ENCODE results near the gene ADAMTS14.

The ADAMTS14 gene

GRCh38 chr10:70694418-70695141, 22.3 kb downstream of the ADAMTS14 start:
- DNase-seq: no peak

- no peak for DNase-seq
These were observed 23.1 kb downstream of the ADAMTS14 start for GRCh38 chr10:70695241-70696030.

GRCh38 chr10:70698211-70698610, 25.9 kb downstream of the ADAMTS14 start:
- DNase-seq: no peak

GRCh38 chr10:70699063-70699658, 26.9 kb downstream of the ADAMTS14 start:
- DNase-seq: no peak

GRCh38 chr10:70699659-70700174, 27.4 kb downstream of the ADAMTS14 start:
- no peak for DNase-seq

- no peak for DNase-seq
These were observed 30.0 kb downstream of the ADAMTS14 start for GRCh38 chr10:70702190-70702763.

GRCh38 chr10:70704211-70704610, 31.9 kb downstream of the ADAMTS14 start:
- no peak for DNase-seq

GRCh38 chr10:70705121-70705861, 33.0 kb downstream of the ADAMTS14 start:
- no peak for DNase-seq

- no peak for DNase-seq
These were observed 38.9 kb downstream of the ADAMTS14 start for GRCh38 chr10:70711177-70711576.

GRCh38 chr10:70711911-70712310, 39.6 kb downstream of the ADAMTS14 start:
- DNase-seq: no peak

GRCh38 chr10:70714245-70714644, 41.9 kb downstream of the ADAMTS14 start:
- no peak for DNase-seq

- DNase-seq: no peak
These were observed 42.6 kb downstream of the ADAMTS14 start for GRCh38 chr10:70714951-70715350.

- no peak for DNase-seq
These were observed 43.8 kb downstream of the ADAMTS14 start for GRCh38 chr10:70715853-70716795.

- DNase-seq: no peak
These were observed 50.6 kb downstream of the ADAMTS14 start for GRCh38 chr10:70722820-70723424.

- no peak for DNase-seq
These were observed 51.5 kb downstream of the ADAMTS14 start for GRCh38 chr10:70723771-70724170.

- no peak for DNase-seq
These were observed 54.7 kb downstream of the ADAMTS14 start for GRCh38 chr10:70726909-70727495.

GRCh38 chr10:70728328-70728727, 56.0 kb downstream of the ADAMTS14 start:
- DNase-seq: no peak

- DNase-seq: no peak
These were observed 57.6 kb downstream of the ADAMTS14 start for GRCh38 chr10:70729763-70730357.

- no peak for DNase-seq
These were observed 58.6 kb downstream of the ADAMTS14 start for GRCh38 chr10:70730955-70731354.

- DNase-seq: no peak
These were observed 60.3 kb downstream of the ADAMTS14 start for GRCh38 chr10:70732569-70732968.
